ENCODE measurements around the gene ARFGAP1. TPM values are rescaled to one million over a fixed set of nuclear protein-coding genes. Genes with fewer than 3 reads are reported as not detected.

ARFGAP1 gene
- total and polyA plus RNA-seq, 2 of the 8 experiments (the other 6 are each of a cell fraction or from before 2014, with no cell fraction given): 93.7 to 100 TPM

GRCh38 chr20:63225082-63225454, 47.5 kb upstream of the ARFGAP1 start (continued):
- TF ChIP-seq CHD7 (IDR thresholded peaks at IDR 0.05; ENCODE audit: insufficient replicate concordance, low read length) (no peak), POLR2AphosphoS5 (IDR thresholded peaks at IDR 0.05; ENCODE audit: low read depth, low read length) (no peak), PHF8 (conservative IDR thresholded peaks at IDR 0.05; ENCODE audit: low read depth, low read length) (no peak), SP2 (IDR thresholded peaks at IDR 0.05; ENCODE audit: low read length) (no peak), SIN3A (conservative IDR thresholded peaks at IDR 0.05 in 1 of 2, IDR thresholded peaks at IDR 0.05 in 1 of 2; ENCODE audit: low read depth in 1 of 2, low read length in 2 of 2) (no peak), SIX5 (IDR thresholded peaks at IDR 0.05; ENCODE audit: low read depth, low read length) (no peak), RBBP5 (IDR thresholded peaks at IDR 0.05; ENCODE audit: borderline replicate concordance, low read depth, low read length) (no peak), SP1 (IDR thresholded peaks at IDR 0.05; ENCODE audit: low read depth, low read length) (no peak)
